ENCODE data around the gene VAV2.

Gene VAV2

DNA sequence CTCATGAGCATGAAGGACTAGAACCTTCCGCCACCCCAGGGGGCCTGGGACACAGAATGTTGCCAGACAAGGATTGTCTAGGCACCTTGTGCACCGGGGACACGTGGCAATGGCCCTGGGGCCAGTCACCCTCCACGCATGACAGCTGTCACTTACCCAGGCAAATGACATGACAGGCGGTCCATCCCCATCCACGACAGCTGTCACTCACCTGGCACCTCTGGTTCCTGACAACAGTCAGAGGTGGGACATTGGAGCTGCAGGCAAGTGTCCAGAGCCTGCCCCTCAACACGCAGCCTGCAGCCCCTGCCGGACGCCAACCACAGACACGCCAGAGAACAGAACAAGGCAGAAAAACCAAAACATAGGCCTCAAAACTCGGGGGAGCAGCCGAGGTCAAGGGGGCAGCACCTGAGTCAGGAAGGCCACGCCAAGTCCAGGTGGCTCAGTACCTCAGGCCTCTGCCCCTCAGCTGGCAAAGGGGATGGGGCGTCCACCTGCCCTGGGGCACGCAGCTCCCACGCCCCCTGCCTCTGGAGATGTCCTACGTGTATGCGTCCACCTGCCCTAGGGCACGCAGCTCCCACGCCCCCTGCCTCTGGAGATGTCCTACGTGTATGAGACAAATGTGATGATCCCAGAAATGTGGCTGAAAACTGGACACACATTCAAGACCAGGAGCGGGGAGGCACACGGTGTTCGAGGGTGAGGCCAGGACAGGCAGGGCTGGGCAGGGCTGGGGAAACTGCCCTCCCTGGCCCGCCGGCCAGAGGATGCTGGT, 14.5 kb downstream of the VAV2 start:
- no peak overlapping the region for H3K4me3 ChIP-seq (ENCODE audit: low read depth, low read length)

GRCh38 chr9:133976887-133977286, 15.2 kb downstream of the VAV2 start:
- no peak overlapping the region for H3K4me3 ChIP-seq (ENCODE audit: low read depth, low read length)
- no peak for TF ChIP-seq CTCF (IDR thresholded peaks at IDR 0.05; ENCODE audit: low read depth, low read length)

More for the DNA sequence above, 14.5 kb downstream of the VAV2 start:
- TF ChIP-seq CTCF (IDR thresholded peaks at IDR 0.05; ENCODE audit: low read depth, low read length), result no peak

DNA sequence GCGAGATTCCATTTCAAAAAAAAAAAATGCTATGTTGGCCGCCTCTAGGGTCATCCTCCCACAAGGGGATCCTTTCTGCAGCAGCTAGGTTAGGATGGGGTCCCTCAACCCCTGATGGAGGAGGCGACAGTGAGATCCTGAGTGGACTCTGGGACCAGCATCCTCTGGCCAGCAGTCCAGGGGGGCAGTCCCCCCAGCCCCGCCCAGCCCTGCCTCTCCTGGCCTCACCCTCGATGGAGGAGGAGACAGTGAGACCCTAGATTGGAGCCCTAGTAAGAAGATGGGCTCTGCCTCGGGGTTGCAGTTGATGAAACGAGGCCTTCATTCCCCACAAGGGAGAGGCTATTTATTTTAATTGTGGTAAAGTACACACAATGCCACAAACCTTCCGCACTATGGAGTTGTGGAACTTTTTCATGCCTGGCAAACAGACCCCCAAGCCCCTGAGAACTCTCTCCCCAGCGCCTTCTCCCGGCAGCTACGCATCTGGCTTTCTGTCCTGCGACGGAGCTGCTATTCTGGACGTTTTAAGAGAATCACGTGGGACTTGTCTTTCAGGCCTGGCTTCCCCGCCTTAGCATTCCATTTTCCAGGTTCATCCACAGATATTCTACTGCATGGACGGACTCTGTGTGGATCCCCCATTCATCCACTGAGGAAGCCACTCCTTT, 15.8 kb downstream of the VAV2 start:
- H3K4me3 ChIP-seq (ENCODE audit: low read depth, low read length), result no peak overlapping the region
- no peak for TF ChIP-seq CTCF (IDR thresholded peaks at IDR 0.05; ENCODE audit: low read depth, low read length)

DNA sequence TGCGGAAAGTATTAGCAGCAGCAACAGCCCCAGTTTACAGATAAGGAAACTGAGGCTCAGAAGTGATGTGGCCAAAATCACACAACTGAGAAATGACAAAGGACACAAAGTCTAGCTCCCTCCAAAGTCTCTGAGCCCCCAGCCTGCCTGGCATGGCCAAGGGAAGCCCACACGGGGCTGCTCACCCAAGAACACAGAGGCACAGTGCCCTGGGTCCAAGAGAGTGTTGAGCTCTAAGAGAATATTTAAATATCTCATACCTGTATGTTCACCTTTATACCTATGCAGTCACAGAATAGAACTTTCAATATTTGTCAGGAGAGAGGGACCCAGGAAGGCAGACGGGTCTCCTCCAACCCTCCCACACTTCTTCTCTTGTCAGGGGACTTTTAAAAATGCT, 16.6 kb downstream of the VAV2 start:
- no peak overlapping the region for H3K4me3 ChIP-seq (ENCODE audit: low read depth, low read length)
- TF ChIP-seq CTCF (IDR thresholded peaks at IDR 0.05; ENCODE audit: low read depth, low read length), result no peak

DNA sequence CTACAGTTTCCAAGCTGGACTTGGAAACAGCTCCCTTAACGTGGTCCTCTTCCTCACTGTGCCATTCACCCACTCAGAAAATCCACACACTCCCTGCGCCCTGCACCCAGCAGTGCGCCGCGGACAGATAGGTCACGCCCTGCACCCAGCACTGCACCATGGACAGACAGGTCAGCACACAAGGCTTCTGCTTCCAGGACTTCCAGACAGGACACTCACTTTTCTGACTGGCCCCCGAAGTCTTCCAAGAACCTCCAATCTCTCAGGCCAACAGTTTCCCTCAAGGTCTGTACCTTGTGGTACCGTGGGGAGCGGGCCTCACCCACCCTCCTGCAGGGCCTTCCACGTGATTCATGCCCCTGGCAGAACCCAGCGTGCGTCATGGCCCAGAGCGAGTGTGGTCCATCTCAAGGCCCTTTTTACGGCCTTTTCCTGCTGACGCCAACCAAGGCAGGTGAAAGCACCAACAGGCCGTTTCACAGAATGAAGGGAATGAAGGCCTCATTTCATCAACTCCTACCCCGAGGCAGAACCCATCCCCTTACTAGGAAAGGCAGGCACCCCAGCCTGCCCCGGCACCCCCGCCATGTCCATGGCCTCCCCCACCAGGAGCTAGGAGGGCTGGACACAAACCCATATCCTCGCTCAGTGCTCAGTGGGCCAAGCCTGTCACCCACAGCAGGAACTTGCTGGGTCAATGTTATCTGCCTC, 17.3 kb downstream of the VAV2 start:
- H3K4me3 ChIP-seq (ENCODE audit: low read depth, low read length), result no peak overlapping the region
- no peak for TF ChIP-seq CTCF (IDR thresholded peaks at IDR 0.05; ENCODE audit: low read depth, low read length)

DNA sequence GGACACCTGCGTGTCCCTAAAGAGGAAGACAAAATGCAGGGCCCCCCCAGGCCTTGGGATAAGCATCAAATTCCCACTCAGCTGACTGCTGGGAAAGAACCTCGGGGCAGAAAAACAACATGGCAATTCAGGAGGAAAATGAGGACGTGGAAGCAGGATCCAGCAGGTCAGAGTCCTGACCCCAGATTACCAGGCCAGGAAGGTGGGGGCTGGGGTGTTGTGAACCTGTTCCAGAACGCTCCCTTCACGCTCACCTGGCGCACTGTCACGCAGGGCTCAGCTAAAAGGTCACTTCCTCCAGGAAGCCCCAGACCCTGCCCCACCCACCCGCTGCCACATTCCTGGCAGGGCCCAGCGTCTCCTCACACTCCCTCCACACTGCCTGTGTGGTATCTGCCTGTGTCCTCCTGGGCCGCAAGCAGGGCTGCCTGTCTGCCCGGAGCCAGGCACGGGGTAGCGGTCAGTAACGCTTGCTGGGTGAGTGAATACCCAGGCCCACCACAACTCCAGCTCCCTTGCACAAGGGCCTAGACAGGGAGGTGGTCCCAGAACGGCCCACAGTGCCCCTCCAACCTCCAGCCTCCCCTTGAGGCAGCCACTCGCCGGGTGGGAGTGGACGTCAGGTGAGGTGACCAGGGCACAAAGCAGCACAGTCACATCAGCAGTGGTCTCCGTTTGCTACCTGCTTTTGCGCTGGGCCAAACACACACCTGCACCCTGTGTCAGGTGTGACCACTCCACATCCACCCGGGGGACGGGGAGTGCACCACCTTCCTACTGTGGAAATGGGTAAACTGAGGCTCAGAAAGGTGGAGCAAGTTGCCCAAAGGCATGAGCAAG, 18.1 kb downstream of the VAV2 start:
- no peak overlapping the region for H3K4me3 ChIP-seq (ENCODE audit: low read depth, low read length)
- no peak for TF ChIP-seq CTCF (IDR thresholded peaks at IDR 0.05; ENCODE audit: low read depth, low read length)
